ENCODE results near the gene SUPT3H.

GRCh38 chr6:45115696-45116095 is 262.0 kb downstream of the SUPT3H start:
- TF ChIP-seq CTCF (IDR thresholded peaks at IDR 0.05) (no peak), POLR2A (IDR thresholded peaks at IDR 0.05) (no peak)
